ENCODE measurements around the gene BORCS5. TPM values are rescaled to one million over a fixed set of nuclear protein-coding genes. Genes with fewer than 3 reads are reported as not detected.

Gene BORCS5
- polyA plus RNA-seq, 4 donors, result 2.2 to 7.5 (median 5.5) TPM

DNA sequence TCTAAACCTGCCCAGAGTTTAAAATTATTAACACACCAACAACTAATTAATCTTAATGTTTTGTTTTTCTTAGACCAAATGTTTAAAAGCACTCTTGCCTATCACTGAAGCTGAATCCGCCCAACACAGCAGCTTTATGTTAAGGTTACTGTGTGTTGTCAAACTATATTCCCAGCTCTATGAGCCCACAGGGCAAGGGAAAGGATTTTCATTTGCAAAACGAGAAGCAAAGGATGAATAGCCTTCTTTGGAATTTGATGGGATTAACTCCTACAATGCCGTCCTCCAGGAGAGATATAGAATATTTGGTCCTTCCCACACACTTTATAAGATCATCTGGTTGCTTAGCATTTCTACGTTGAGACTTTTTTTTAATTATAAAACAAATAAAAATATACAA is 162.0 kb downstream of the BORCS5 start:
- no peaks in the 10 kb centered on the region for H3K9me3 ChIP-seq (ENCODE audit: control insufficient read depth in 2 of 2, insufficient read depth in 1 of 2, low read depth in 1 of 2, low read length in 1 of 2)
- H3K36me3 ChIP-seq (ENCODE audit: control insufficient read depth in 3 of 3, insufficient read depth in 2 of 3, low read depth in 1 of 3, low read length in 3 of 3), result peaks cover 2 to 25% (median 11%) of the 10 kb centered on the region in 3 donors
- H3K4me3 ChIP-seq (ENCODE audit: low read depth in 1 of 3, low read length in 3 of 3), result no peak overlapping the region
- DNase-seq (no peak), FAIRE-seq (no peak)
- no peaks in the 10 kb centered on the region for H3K27me3 ChIP-seq (ENCODE audit: control insufficient read depth in 3 of 3, insufficient read depth in 3 of 3, low read length in 3 of 3)
- peaks cover 3 to 48% (median 7%) of the 10 kb centered on the region in 3 donors for H3K4me1 ChIP-seq (ENCODE audit: control insufficient read depth in 3 of 3, insufficient read depth in 2 of 3, low read depth in 1 of 3, low read length in 2 of 3)
- 63 to 75% (median 63%) methylated on average over 4 of the region's 4 CpGs for WGBS, 3 donors
- peak overlapping the region; percentile 50 to 80 (median 78) for H3K27ac ChIP-seq (ENCODE audit: low read depth in 1 of 3, low read length in 2 of 3)

Other genes with a start within 250 kb of the BORCS5 start
- 10 to 100 TPM in 1 of 4 donors, 1 to 10 TPM in 3; 2.2 to 23.6 (median 4.1) TPM for gene LRP6, start 90.0 kb upstream of the BORCS5 start, polyA plus RNA-seq
- 10 to 100 TPM in 2 of 4 donors, 1 to 10 TPM in 2; 5.4 to 39.4 (median 15.1) TPM for gene MANSC1, start 6.8 kb upstream of the BORCS5 start, polyA plus RNA-seq
- gene DUSP16, start 205.8 kb downstream of the BORCS5 start, polyA plus RNA-seq, result 10 to 100 TPM; 22.5 to 83.4 (median 30.1) TPM

Data from small intestine (tissue), 7 donors.